Hematopoietic multipotent progenitor cell treated with erythropoietin and hydrocortisone succinate and interleukin-3 and kit ligand, for 15 days (in vitro differentiated cells): ENCODE results near the gene TOPBP1.
"Not testable (repeated sequence)": the region's sequence is repeated elsewhere in the genome, so short reads cannot be mapped to it uniquely, and the experiment has no call there.

Experiments
- DNase-seq: peaks from one replicate; pipeline ENCODE4 v3.0.0-alpha.2; 2015; ENCODE audit warnings: low spot score

The TOPBP1 gene

DNA sequence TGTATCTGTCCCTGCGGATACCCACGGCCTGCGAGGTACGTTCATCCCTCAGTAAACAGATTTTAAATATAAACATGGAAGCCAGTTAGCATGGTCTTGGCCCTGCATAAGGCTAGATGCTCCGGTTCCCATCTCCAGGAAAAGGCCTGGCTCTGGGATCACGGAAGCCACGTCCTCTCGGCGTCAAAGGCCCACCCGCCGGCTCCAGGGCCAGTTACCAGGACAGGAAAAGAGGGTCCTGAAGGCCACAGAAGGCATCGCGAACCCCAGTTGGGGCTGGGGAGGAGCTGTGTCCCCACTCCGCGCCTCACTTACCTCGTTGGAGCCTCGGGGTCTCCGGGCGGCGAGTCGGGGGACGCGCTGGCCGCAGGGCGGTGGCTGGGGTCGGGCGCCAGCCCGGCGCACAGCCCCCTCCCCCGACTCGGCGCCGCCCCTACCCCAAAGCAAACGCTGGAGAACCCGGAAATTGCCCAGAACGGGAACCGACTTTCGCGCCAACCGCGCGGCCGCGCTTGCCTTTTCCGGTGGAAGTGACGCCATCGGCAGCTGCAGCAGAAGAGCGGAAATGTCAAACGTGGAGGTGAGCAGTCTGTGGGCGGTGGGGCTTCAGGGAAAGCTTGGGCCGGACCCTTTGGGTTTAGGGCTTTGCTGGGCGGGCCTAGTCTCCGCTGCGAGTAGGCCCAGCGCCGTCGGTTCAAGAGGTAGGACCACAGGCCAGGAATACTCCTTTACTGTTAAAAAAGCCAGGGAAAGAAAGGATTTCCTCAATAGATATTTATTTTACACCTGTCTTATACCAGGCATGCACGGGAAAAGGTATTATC lies at the start of gene TOPBP1:
Gene TOPBP1 (minus strand): TSS at position 488 of the 824 bp plus-strand sequence. CDS start 814 bp downstream, outside the sequence.
- peak; percentile 74 for DNase-seq

GRCh38 chr3:133711013-133711412 lies 49.3 kb upstream of the TOPBP1 start:
- no peak for DNase-seq

GRCh38 chr3:133709139-133709750 lies 47.5 kb upstream of the TOPBP1 start:
- DNase-seq = no peak

- DNase-seq = no peak
Observed at GRCh38 chr3:133706033-133706432, 44.3 kb upstream of the TOPBP1 start.

DNA sequence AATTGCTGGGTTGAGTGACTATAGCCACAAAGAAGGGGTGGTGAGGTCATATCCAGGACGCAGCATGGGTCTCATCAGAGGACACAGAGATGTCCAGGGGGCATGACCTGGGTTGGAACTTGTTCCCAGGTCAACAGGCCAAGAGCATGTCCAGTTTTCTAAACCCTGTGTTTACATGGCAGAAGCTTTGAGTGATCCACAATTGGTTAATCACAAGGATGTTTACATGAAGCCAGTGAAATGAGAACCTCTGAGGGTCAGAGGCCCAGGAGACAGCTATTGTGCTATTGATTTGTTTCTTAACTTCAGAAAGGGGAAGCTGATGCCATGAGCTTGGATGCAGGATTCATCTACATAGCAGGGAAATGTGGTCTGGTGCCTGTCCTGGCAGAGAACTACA lies 42.2 kb upstream of the TOPBP1 start:
- no peak for DNase-seq

GRCh38 chr3:133701435-133702358 lies 40.0 kb upstream of the TOPBP1 start:
- no peak for DNase-seq

GRCh38 chr3:133700351-133700750 lies 38.6 kb upstream of the TOPBP1 start:
- DNase-seq = no peak

DNA sequence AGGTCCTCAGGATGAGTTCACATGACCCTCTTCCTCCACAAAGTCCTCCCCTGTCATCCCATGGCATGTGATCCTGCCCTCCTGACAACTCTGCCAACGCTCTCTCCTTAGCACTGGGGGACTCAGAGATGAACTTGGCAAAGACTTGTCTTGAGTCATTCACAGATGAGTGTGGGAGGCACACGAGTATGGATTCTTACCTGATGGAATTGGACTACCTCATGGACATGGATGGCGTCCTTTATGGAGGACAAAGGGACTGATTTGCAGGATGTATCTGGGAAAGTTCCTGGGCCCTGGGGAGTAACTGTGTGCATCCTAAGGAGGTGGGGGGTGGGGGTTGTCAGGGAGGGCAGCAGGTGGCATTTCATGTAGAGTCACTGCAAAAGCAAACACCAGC lies 38.2 kb upstream of the TOPBP1 start:
- no peak for DNase-seq

GRCh38 chr3:133699467-133699866 lies 37.7 kb upstream of the TOPBP1 start:
- no peak for DNase-seq

DNA sequence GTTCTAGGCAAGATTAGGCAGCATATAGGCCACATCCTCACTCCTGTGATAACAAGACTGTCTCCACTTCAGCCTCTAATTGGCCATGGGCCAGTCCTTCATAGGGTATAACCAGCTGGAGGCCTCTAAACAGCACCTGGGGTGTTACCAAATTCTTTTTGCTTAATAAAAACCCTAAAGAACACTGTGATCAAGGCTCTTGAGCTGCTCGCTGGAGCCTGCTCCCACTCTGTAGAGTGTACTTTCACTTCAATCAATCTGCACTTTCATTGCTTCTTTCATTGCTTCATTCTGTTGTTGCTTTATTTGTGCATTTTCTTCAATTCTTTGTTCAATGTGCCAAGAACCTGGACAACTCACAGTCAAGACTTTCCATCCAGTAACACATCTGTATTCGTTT lies 36.2 kb upstream of the TOPBP1 start:
- DNase-seq = no peak

- no peak for DNase-seq
Observed at GRCh38 chr3:133695560-133696171, 33.9 kb upstream of the TOPBP1 start.

- DNase-seq = no peak
Observed at GRCh38 chr3:133694288-133695268, 32.8 kb upstream of the TOPBP1 start.

- no peak for DNase-seq
Observed at GRCh38 chr3:133693821-133694220, 32.1 kb upstream of the TOPBP1 start.

GRCh38 chr3:133692759-133693158 lies 31.0 kb upstream of the TOPBP1 start:
- DNase-seq = no peak

GRCh38 chr3:133691273-133692107 lies 29.7 kb upstream of the TOPBP1 start:
- no peak for DNase-seq

GRCh38 chr3:133677993-133678392 lies 16.3 kb upstream of the TOPBP1 start:
- DNase-seq = not testable (repeated sequence)

GRCh38 chr3:133676336-133677118 lies 14.8 kb upstream of the TOPBP1 start:
- DNase-seq = no peak

DNA sequence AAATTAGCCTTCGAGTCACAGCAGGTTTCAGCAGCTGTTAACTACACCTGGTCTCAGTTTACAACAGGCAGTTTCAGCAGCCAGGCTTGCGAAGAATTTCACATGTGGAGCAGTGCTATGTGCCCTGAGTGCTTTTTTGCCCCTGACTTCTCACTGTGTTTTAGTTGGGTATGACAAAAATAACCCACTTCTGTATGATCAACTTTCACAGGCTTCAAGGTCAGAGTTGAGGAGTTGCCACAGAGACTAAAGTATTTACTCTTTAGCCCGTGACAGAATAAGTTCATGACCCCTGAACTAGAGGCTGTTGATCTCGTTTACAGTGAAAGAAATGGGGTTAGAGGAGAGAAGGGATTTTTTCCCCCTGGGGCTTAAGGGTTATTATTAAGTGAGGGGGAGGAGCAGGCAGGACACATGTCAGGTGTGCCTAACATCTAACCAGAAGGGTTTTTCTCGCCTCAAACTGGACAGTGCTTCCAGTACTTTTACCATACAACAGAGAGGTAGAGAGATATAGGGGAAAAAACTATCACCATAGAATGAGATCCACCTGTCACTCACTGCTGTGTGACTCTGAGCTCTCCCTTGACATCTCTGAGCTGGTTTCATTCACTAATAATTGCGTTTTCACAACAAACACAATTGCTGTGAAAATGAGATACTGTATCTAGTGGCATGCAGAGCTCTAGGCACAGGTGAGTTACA lies 14.0 kb upstream of the TOPBP1 start:
- DNase-seq = no peak
